ENCODE measurements around the gene PDPK1.
"Not testable (repeated sequence)": the region's sequence is repeated elsewhere in the genome, so short reads cannot be mapped to it uniquely, and the experiment has no call there.

PDPK1 gene

GRCh38 chr16:2526135-2526534, 11.7 kb upstream of the PDPK1 start:
- DNase-seq, result no peak

- DNase-seq, result no peak
Observed at GRCh38 chr16:2527071-2527783, 10.6 kb upstream of the PDPK1 start.

GRCh38 chr16:2527784-2528100, 10.1 kb upstream of the PDPK1 start:
- no peak for DNase-seq

GRCh38 chr16:2528161-2529060, 9.4 kb upstream of the PDPK1 start:
- DNase-seq, result no peak

- no peak for DNase-seq
Observed at GRCh38 chr16:2529061-2529931, 8.5 kb upstream of the PDPK1 start.

GRCh38 chr16:2529961-2530628, 7.7 kb upstream of the PDPK1 start:
- DNase-seq, result no peak

GRCh38 chr16:2530629-2531318, 7.0 kb upstream of the PDPK1 start:
- no peak for DNase-seq

- no peak for DNase-seq
Observed at GRCh38 chr16:2531371-2531695, 6.5 kb upstream of the PDPK1 start, which contains the start of gene CEMP1. CEMP1 (minus strand) TSS chr16:2531408; CDS start chr16:2531073, 335 bp downstream.

GRCh38 chr16:2531696-2532493, 5.9 kb upstream of the PDPK1 start:
- peak; percentile 99 for DNase-seq

GRCh38 chr16:2532494-2533141, 5.2 kb upstream of the PDPK1 start:
- DNase-seq, result peak; percentile 74

GRCh38 chr16:2533142-2533755, 4.6 kb upstream of the PDPK1 start:
- not testable (repeated sequence) for DNase-seq

- no peak for DNase-seq
Observed at GRCh38 chr16:2533912-2534311, 3.9 kb upstream of the PDPK1 start.

GRCh38 chr16:2534335-2534734, 3.5 kb upstream of the PDPK1 start:
- not testable (repeated sequence) for DNase-seq

GRCh38 chr16:2535625-2536013, 2.2 kb upstream of the PDPK1 start:
- DNase-seq, result no peak

GRCh38 chr16:2539192-2539844, 1.5 kb downstream of the PDPK1 start:
- not testable (repeated sequence) for DNase-seq

GRCh38 chr16:2539845-2540458, 2.1 kb downstream of the PDPK1 start:
- peak; percentile 38 for DNase-seq

GRCh38 chr16:2540912-2541311, 3.1 kb downstream of the PDPK1 start:
- not testable (repeated sequence) for DNase-seq

- DNase-seq, result not testable (repeated sequence)
Observed at GRCh38 chr16:2541409-2541808, 3.6 kb downstream of the PDPK1 start.

GRCh38 chr16:2543771-2544170, 6.0 kb downstream of the PDPK1 start:
- not testable (repeated sequence) for DNase-seq

Data from CD4-positive, alpha-beta T cell treated with Interleukin-6 for 4 hours (primary cell).